GM21381 (cell line): ENCODE measurements around the gene SERINC5.

Experiments
- ATAC-seq: cut with Tn5 transposase; IDR thresholded peaks from one replicate; pipeline ENCODE4 v1.9.1; 2021; ENCODE audit warnings: mild to moderate bottlenecking, moderate library complexity; ENCODE audit not compliant: unreplicated experiment

The SERINC5 gene

DNA sequence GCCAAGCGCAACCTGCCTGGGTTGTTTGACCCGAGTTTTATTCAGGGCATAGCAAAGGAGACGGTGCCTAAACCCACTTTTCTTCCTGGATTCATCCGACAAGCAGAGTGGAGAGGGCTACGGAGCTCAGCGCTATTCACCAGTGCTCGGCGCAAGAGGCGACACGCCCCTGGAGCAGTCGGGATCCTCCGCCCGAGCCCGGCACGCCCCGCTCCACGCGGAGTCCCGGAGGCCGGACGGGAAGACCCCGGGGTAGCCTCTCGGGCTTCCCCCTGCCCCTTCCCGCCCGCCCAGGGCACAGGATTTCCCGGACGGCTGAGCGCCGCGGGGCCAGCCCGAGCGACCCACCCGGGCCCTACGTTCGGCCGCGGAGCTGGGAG, 427 bp downstream of the SERINC5 start:
- ATAC-seq: peak; percentile 28

GRCh38 chr5:80254767-80255430, 949 bp downstream of the SERINC5 start:
- ATAC-seq: no peak

- ATAC-seq: no peak
These were observed 4.2 kb downstream of the SERINC5 start for GRCh38 chr5:80251636-80252035.

- ATAC-seq: no peak
These were observed 5.0 kb downstream of the SERINC5 start for GRCh38 chr5:80250801-80251200.

DNA sequence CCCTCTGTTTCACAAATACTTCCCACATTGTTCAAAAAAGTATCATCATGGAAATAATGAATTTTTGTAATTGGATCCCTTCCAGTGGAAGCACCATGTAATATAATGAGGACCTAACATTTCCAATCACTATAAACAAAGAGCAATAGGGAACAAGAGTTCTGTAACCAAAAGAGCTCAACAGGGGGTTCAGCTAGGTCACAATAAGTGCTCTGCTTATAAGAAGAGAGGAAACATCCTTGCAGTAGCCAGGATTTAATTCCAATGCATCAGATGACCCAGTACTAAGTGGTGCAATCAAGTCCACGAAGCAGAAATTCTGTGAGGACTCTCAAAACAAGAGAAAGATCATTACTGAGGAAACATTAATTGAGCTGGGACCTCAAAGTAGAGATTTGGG, 5.9 kb downstream of the SERINC5 start:
- no peak for ATAC-seq

DNA sequence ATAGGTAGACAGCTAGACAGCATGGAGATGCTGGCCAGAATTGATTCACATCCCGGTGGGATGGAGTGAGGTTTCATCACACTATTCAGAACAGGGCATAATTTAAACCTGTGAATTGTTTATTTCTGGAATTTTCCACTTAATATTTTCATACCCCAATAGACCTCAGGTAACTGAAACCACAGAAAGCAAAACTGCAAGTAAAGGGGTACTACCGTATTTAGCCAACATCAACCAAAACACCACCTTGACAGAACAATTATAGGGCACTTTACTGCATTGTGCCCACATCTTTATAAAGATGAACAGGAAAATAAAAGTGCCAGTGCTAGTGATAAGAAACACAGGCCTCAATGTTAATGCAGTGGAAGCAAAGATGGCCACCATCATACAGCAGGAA, 7.5 kb downstream of the SERINC5 start:
- no peak for ATAC-seq

DNA sequence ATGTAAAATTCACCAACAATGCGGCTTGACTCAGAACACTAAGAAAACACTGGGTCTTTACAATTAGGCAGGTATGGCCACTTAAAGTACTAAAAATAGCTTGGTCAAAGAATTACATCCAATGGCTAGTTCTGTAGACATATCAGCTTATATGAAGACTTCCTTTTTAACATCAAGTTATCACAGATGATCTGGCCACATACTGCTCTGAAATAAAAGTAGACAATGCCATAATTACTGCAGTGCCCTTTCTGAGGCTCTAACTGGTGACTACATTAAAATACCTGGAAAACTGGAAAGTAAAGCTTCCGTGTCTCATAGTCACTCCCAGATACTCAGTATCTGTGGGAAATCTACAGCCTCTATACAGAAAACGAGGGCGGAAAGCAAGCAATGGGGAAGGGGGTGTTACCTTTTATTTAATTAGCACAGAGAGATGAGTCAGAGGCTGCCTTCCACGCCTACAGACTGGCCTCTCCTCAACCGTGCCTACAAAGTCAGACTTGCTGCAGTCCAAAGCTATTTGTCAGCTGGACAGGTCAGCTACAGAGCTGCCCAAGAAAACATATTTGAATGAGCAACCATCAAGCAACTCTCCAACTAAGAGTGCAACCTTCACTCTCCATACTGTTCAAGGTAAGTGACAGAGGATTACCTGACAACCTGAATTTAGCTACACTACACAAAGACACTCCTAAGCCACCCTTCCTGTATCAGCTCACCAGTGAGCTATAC, 8.7 kb downstream of the SERINC5 start:
- ATAC-seq: peak; percentile 75

DNA sequence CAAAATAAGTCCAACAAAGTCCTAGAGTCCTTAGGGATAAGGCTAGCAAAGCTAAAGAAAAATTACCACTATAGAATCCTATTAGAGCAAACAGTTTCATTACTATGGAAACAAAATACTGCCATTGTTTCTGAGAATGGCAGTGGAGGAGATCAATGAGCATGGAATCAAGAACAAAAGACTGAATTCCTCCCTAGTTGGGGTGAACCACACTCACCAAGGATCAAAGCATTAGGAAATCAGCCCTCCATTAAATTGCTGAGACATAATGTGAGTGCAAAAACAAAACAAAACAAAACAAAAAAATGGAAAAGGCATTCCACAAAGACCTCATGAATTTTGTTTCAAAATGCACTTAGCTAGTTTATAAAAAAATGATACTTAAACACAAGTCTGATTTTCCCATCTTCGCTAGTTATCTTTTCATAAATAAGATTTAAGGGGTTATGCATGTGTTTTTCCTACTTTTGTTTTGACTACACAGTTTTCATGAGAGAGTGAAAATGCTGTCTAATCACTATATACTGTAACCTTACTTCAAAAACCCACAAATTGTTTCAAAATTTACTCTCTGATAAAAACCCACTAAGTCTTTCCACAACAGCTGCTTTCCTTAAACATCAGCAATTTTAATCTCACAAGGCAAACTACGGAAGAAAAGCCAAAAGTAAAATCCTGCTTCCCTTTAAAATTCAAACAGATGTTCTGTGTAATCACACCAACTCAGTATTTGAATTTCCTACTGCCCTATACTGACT, 9.7 kb downstream of the SERINC5 start:
- no peak for ATAC-seq

DNA sequence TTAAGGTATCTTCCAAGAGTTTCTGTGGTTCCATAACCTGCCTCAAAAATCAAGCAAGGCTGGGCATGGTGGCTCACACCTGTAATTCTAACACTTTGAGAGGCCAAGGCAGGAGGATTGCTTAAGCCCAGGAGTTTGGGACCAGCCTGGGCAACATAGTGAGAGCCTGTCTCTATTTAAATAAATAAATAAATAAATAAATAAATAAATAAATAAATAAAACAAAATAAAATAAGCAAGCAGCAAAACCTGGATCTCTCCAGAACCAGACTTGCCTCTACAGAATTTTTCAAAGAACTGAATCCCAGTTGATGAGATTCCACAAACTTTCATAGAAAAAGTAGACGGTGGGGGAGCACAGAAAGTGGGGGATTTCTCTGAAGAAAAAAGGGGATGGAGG, 12.3 kb downstream of the SERINC5 start:
- no peak for ATAC-seq

- ATAC-seq: no peak
These were observed 13.0 kb downstream of the SERINC5 start for GRCh38 chr5:80242849-80243248.

- no peak for ATAC-seq
These were observed 15.4 kb downstream of the SERINC5 start for GRCh38 chr5:80240368-80240986.

GRCh38 chr5:80239680-80240367, 16.0 kb downstream of the SERINC5 start:
- ATAC-seq: no peak

DNA sequence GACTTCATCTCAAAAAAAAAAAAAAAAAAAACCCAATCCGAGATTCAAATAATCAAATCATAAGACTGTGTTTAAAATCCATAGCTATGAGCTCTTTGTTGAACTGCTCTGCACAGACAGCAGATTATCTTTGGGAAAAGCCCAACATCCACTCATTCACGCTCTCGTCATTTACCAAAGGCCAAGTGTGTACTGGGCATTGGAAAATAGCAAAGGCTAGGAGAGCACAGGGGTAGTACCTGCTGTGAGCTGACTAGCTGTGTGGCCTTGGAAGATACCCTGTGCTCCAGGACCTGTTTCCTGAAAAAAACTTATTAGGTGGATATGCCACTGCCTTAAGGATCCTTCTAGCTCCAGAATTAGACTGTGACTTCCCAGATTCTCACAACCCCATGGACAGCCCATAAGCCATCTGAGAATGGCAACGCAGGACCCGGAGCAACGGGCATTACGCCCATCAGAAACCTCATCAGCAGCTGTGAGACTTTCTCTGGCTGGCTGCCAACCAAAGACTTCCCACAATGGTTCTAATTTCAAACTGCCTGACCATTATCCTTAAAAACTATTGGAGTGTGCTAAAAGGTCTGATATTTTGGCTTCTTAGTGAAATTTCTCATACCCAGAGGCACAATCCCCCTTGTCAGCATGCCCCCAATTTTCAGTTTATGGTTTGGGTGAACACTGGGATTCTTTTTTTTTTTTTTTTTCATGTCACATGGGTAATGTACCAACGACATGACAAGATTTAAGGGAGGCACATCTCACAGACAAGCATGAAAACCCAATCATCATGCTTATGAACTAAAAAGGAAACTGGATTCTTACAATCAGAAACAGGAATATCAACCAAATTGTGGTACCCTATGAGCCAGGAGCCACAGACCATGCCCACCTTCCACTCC, 16.8 kb downstream of the SERINC5 start:
- ATAC-seq: no peak

GRCh38 chr5:80238097-80238496, 17.8 kb downstream of the SERINC5 start:
- ATAC-seq: no peak

- ATAC-seq: no peak
These were observed 18.6 kb downstream of the SERINC5 start for GRCh38 chr5:80237243-80237642.

GRCh38 chr5:80234116-80234948, 21.5 kb downstream of the SERINC5 start:
- no peak for ATAC-seq

GRCh38 chr5:80231693-80232092, 24.2 kb downstream of the SERINC5 start:
- ATAC-seq: no peak

- no peak for ATAC-seq
These were observed 24.6 kb downstream of the SERINC5 start for GRCh38 chr5:80231243-80231642.
